K562 (cell line): ENCODE results near the gene SDCCAG8. TPM values are rescaled to one million over a fixed set of nuclear protein-coding genes. Genes with fewer than 3 reads are reported as not detected.

Experiments
- ATAC-seq: fragments of 200-7000 bp; cut with Tn5 transposase; 3 replicates; pipeline ENCODE4 v1.9.1; 2020; ENCODE audit warnings: moderate library complexity
- BruUV-seq: library from RNA; stranded (reverse); fragments of 400-500 nt; replicated peaks from 2 replicates; lab custom pipeline; 2021; lab: Mats Ljungman, UMichigan
- CTCF ChIA-PET: fragments of 300-600 bp; formaldehyde crosslinking; extraction: SDS; loops from one replicate; lab custom pipeline; 2021; ENCODE audit warnings: low intra/inter-chr PET ratio; lab: Yijun Ruan, JAX
- POLR2A ChIA-PET: fragments of 300-600, 350-650 bp; sonication (Branson Sonifier 250); formaldehyde crosslinking; extraction: SDS; loops from one replicate; lab custom pipeline; 2021; ENCODE audit warnings: antibody characterized with exemption, inconsistent platforms; lab: Yijun Ruan, JAX
- DNase-seq, 4 experiments: peaks; one replicate each; pipeline versions ENCODE4 v3.0.0 to v3.0.0-alpha.2; 2011 to 2018; ENCODE audit warnings: low spot score in 3 of 4, mixed read lengths in 3 of 4; ENCODE audit errors: extremely low read depth in 1 of 4
- FAIRE-seq: peaks from 2 replicates; lab custom pipeline; 2011; peaks lifted over from hg19 to GRCh38; lab: Jason Lieb, UNC
- H2AFZ ChIP-seq: 2 replicates; pipeline ENCODE4 v1.6.0; 2011; ENCODE audit warnings: low read depth, low read length, control low read depth, inconsistent platforms
- H3K27ac ChIP-seq: fragments of 200-600 bp; 3 replicates; pipeline ENCODE4 v1.8.0; 2011; ENCODE audit warnings: low read depth, mild to moderate bottlenecking, control low read depth, inconsistent platforms, low read length, moderate library complexity, mixed read lengths; ENCODE audit errors: extremely low read depth
- H3K27me3 ChIP-seq, 2 experiments: fragments of 300-600 bp in 1 of 2; 2 replicates in 1 of 2; 3 replicates in 1 of 2; pipeline versions ENCODE4 v1.6.0 to v1.8.0; 2011; ENCODE audit warnings: inconsistent platforms in 2 of 2, low read length in 2 of 2, mild to moderate bottlenecking in 1 of 2, mixed read lengths in 1 of 2, moderate library complexity in 1 of 2; ENCODE audit not compliant: control insufficient read depth in 2 of 2, insufficient read depth in 2 of 2
- H3K36me3 ChIP-seq: fragments of 300-600 bp; 3 replicates; pipeline ENCODE4 v1.8.0; 2011; ENCODE audit warnings: mild to moderate bottlenecking, low read length, inconsistent platforms; ENCODE audit not compliant: control insufficient read depth, insufficient read depth
- H3K4me1 ChIP-seq, 2 experiments: fragments of 200-600 bp in 1 of 2; replicated peaks in 1 of 2; 2 replicates in 1 of 2; 3 replicates in 1 of 2; pipeline versions ENCODE4 v1.5.1 to v1.8.0; 2011; ENCODE audit warnings: inconsistent platforms in 2 of 2, low read length in 2 of 2, mild to moderate bottlenecking in 1 of 2, mixed read lengths in 1 of 2, moderate library complexity in 1 of 2; ENCODE audit not compliant: control insufficient read depth in 2 of 2, insufficient read depth in 2 of 2
- H3K4me2 ChIP-seq: 2 replicates; pipeline ENCODE4 v1.6.1; 2011; ENCODE audit warnings: low read length, control low read depth, inconsistent platforms, mixed read lengths; ENCODE audit not compliant: insufficient read depth
- H3K4me3 ChIP-seq: fragments of 200-600 bp; sonication (generic), shearing (Covaris generic); 2 replicates; pipeline ENCODE4 v1.5.1; 2016; ENCODE audit warnings: control low read depth, inconsistent platforms
- H3K79me2 ChIP-seq: fragments of 200-600 bp; 3 replicates; pipeline ENCODE4 v1.8.0; 2011; ENCODE audit warnings: low read length, inconsistent platforms; ENCODE audit not compliant: control insufficient read depth, insufficient read depth
- H3K9ac ChIP-seq, 2 experiments: 2 replicates each; pipeline versions ENCODE4 v1.6.0 to v1.6.1; 2011; ENCODE audit warnings: low read depth in 2 of 2, low read length in 2 of 2, control low read depth in 1 of 2, inconsistent platforms in 1 of 2, mild to moderate bottlenecking in 1 of 2, mixed read lengths in 1 of 2; ENCODE audit not compliant: insufficient read depth in 1 of 2
- H3K9me1 ChIP-seq: one replicate; pipeline ENCODE4 v1.6.0; 2011; ENCODE audit warnings: inconsistent platforms, mild to moderate bottlenecking, low read length, moderate library complexity; ENCODE audit not compliant: control insufficient read depth, insufficient read depth
- H3K9me3 ChIP-seq: replicated peaks from 2 replicates; pipeline ENCODE4 v1.5.1; 2011; ENCODE audit warnings: low read depth, low read length, inconsistent platforms; ENCODE audit not compliant: control insufficient read depth, insufficient read depth
- H4K20me1 ChIP-seq: replicated peaks from 2 replicates; pipeline ENCODE4 v1.6.1; 2011; ENCODE audit warnings: low read length, inconsistent platforms, mixed read lengths; ENCODE audit not compliant: control insufficient read depth, insufficient read depth
- AFF4 ChIP-seq: sonication (generic); formaldehyde crosslinking; IDR thresholded peaks from 2 replicates; pipeline ENCODE4 v1.8.0; 2023; ENCODE audit warnings: mild to moderate bottlenecking, missing genetic modification reagents
- RFX1 ChIP-seq: fragments of 450-650 bp; IDR thresholded peaks from 2 replicates; pipeline ENCODE4 v1.6.1; 2016; ENCODE audit warnings: mild to moderate bottlenecking, moderate library complexity
- TFE3 ChIP-seq: fragments of 450-650 bp; formaldehyde crosslinking; IDR thresholded peaks from 2 replicates; pipeline ENCODE4 v1.4.0; 2020; ENCODE audit warnings: mild to moderate bottlenecking, mixed read lengths
- ZNF140 ChIP-seq: fragments of 250-450 bp; sonication (Bioruptor Pico); IDR thresholded peaks from 2 replicates; pipeline ENCODE4 v1.8.0; 2021; ENCODE audit warnings: moderate library complexity, mild to moderate bottlenecking, inconsistent platforms
- ZNF644 ChIP-seq: fragments of 200-800 bp; sonication (Bioruptor generic); IDR thresholded peaks from 2 replicates; pipeline ENCODE4 v1.6.1; 2016; ENCODE audit warnings: low read depth, missing genetic modification characterization, missing compliant biosample characterization
- WGBS: fragments of 100-300 bp; shearing (Covaris generic); methylation state at CpG from one replicate; pipeline ENCODE4 v1.1.6; 2016; ENCODE audit warnings: low coverage, mixed read lengths; ENCODE audit not compliant: insufficient coverage; ENCODE audit errors: missing lambda C conversion rate; 5-methylcytosine and 5-hydroxymethylcytosine counted together
- in situ Hi-C: fragments of 300-500 bp; cut with MboI; formaldehyde crosslinking; loops from 4 replicates; pipeline ENCODE4 v1.15.0; 2018; ENCODE audit warnings: inconsistent platforms, mixed read lengths
- intact Hi-C: fragments of 100-400 bp; cut with micrococcal nuclease; formaldehyde crosslinking; loops from 2 replicates; pipeline ENCODE4 v1.14.2; 2022
- polyA plus RNA-seq, 8 experiments: library from polyadenylated mRNA; depleted of rRNA in 4 of 8; stranded (reverse) in 5 of 8; unstranded in 3 of 8; fragments of >200 nt; fragmentation: Nextera tagmentation in 2 of 8; fragmentation: Illumina TruSeq in 1 of 8; extraction: Ambion mirVana in 2 of 8; extraction: Trizol in 1 of 8; gene quantifications; 2 replicates each; pipeline versions ENCODE4 v1.2.1 to v1.2.3, GENCODE V29; 2011 to 2014; ENCODE audit warnings: inconsistent platforms in 1 of 8, missing spikeins in 1 of 8
- total RNA-seq, 7 experiments: library from RNA; depleted of rRNA in 6 of 7; stranded (reverse); fragments of >200 nt in 6 of 7; fragmentation: Illumina TruSeq in 2 of 7; extraction: Trizol in 2 of 7; gene quantifications; 2 replicates each; pipeline versions ENCODE4 v1.2.1 to v1.2.3, GENCODE V29; 2011 to 2021; ENCODE audit warnings: low replicate concordance in 1 of 7

SDCCAG8 gene
- total and polyA plus RNA-seq, 9 of the 15 experiments (the other 6 are each of a cell fraction or from before 2014, with no cell fraction given), result 17.9 to 36.7 (median 25.4) TPM

GRCh38 chr1:243301059-243301458 is 45.2 kb downstream of the SDCCAG8 start:
- H3K4me1 ChIP-seq, result no peaks in the 10 kb centered on the region
- in situ Hi-C loops, result no loop called here
- H3K79me2 ChIP-seq, result no peaks in the 10 kb centered on the region
- H3K4me3 ChIP-seq, result no peak overlapping the region
- ATAC-seq, result no peak
- intact Hi-C loops, result no loop called here
- H4K20me1 ChIP-seq, result no peaks in the 10 kb centered on the region
- H2AFZ ChIP-seq, result no peak overlapping the region
- H3K27ac ChIP-seq, result no peak overlapping the region
- CTCF ChIA-PET, result no interaction called here
- DNase-seq, result no peak
- H3K9me3 ChIP-seq, result 0 out of 2 replicates have a peak, but pooled peaks cover 2% of the 10 kb centered on the region
- no peak for FAIRE-seq
- no TSS peak for BruUV-seq
- peaks cover 7% of the 10 kb centered on the region; the same call in 1 of the 3 replicates for H3K36me3 ChIP-seq
- TF ChIP-seq ZNF140 (no peak), TFE3 (CRISPR knock-in tag) (peak; percentile 60), ZNF644 (tag) (no peak), RFX1 (no peak), AFF4 (CRISPR knock-in tag) (no peak)
- POLR2A ChIA-PET, result no interaction called here
- H3K9me1 ChIP-seq, result no peaks in the 10 kb centered on the region
- no peaks in the 10 kb centered on the region for H3K27me3 ChIP-seq
- H3K4me2 ChIP-seq, result no peak overlapping the region
- H3K9ac ChIP-seq, result no peak overlapping the region
- WGBS, result 71% methylated on average over 2 of the region's 2 CpGs
